Suppressor macrophage (primary cell): ENCODE data around the gene REG3A.

ENCODE experiments used
- DNase-seq, 4 experiments: peaks; one replicate each; pipeline ENCODE4 v3.0.0-alpha.2; 2020 to 2022

The REG3A gene

GRCh38 chr2:79120194-79120713 is 39.3 kb downstream of the REG3A start, which contains the start of gene REG1A:
Gene REG1A (plus strand): TSS chr2:79120488. CDS start chr2:79120862, 374 bp downstream.
- no peak for DNase-seq

- no peak for DNase-seq
These were observed 42.3 kb downstream of the REG3A start for GRCh38 chr2:79116997-79117928.

- DNase-seq, result no peak
These were observed 44.6 kb downstream of the REG3A start for GRCh38 chr2:79114797-79115494.

- DNase-seq, result no peak
These were observed 47.3 kb downstream of the REG3A start for GRCh38 chr2:79112269-79112668.
